Astrocyte of the cerebellum (primary cell): Measurements from ENCODE around the gene CARD11.

Experiments
- DNase-seq: peaks from one replicate; pipeline ENCODE4 v3.0.0-alpha.2; 2011; ENCODE audit warnings: low read depth
- H3K4me3 ChIP-seq: 2 replicates; pipeline ENCODE4 v1.5.1; 2011; ENCODE audit warnings: mild to moderate bottlenecking, low read depth, low read length, moderate library complexity
- in situ Hi-C: cut with HindIII; loops from 2 replicates; pipeline ENCODE4 v1.10.0; 2017; ENCODE audit warnings: low sequenced_read_pairs
- TF ChIP-seq, protein P1 (sequence below): IDR thresholded peaks from 2 replicates; pipeline ENCODE4 v1.5.1; 2012; ENCODE audit warnings: low read length, low read depth, moderate library complexity, mild to moderate bottlenecking; ENCODE audit errors: missing control alignments

The CARD11 gene

DNA sequence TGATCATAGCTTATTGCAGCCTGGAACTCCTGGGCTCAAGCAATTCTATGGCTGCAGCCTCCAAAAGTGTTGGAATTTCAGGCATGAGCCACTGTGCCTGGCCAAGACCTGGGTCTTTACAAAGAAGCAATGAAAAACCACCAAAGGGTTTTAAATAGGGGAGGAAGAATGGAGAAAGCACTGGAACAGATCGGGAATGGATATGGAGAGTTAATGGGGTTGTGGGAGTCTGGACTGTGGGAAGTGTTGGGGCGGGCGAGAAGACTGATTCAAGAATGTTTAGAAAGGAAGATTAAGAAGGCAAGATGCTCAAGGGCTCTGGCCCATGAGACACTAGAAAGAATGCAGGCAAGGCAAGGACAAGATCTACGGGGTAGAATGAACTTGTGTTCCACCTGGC is 98.5 kb downstream of the CARD11 start:
- no peak for DNase-seq
- TF ChIP-seq, protein P1, sequence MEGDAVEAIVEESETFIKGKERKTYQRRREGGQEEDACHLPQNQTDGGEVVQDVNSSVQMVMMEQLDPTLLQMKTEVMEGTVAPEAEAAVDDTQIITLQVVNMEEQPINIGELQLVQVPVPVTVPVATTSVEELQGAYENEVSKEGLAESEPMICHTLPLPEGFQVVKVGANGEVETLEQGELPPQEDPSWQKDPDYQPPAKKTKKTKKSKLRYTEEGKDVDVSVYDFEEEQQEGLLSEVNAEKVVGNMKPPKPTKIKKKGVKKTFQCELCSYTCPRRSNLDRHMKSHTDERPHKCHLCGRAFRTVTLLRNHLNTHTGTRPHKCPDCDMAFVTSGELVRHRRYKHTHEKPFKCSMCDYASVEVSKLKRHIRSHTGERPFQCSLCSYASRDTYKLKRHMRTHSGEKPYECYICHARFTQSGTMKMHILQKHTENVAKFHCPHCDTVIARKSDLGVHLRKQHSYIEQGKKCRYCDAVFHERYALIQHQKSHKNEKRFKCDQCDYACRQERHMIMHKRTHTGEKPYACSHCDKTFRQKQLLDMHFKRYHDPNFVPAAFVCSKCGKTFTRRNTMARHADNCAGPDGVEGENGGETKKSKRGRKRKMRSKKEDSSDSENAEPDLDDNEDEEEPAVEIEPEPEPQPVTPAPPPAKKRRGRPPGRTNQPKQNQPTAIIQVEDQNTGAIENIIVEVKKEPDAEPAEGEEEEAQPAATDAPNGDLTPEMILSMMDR = no peak
- H3K4me3 ChIP-seq = no peak overlapping the region
- in situ Hi-C loops = no loop called here

GRCh38 chr7:2944739-2945138 is 98.9 kb downstream of the CARD11 start:
- no peak for DNase-seq
- TF ChIP-seq, protein P1 = no peak
- in situ Hi-C loops = no loop called here
- H3K4me3 ChIP-seq = no peak overlapping the region

DNA sequence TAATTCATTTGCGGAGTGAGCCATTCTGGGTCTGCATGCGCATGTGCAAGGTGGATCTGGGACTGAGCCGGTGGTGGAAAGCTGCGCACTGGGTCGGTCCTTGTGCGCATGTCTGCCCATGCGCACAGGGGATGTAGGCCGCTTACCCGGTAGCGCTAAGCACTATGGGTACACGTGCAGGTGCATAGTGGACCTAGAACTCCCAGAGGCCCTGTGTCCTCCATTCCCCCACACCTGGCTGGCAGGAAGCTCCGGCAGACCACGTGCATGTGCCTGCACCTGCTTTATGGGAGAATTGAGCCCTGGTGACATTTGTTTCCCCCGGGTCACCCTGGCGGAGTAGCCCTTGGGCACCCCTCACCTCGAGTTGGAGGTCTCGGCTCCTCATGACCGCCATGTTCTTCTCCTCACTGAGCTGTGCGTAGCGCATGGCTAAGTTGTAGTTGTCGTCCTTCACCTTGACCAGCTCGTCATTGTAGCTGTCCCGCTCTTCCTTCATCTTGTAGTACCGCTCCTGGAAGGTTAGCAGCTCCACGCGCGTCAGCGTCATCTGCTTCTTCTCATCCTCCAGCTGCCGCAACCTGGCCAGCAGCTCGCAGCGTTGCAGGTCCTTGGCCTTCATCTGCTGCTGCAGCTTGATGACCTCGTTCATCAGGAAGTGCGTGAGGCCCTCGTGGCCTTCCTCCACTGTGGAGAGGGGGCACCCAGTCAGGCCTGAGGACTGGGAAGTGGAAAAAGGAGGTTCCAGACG is 99.6 kb downstream of the CARD11 start:
- H3K4me3 ChIP-seq = no peak overlapping the region
- no peak for DNase-seq
- in situ Hi-C loops = no loop called here
- TF ChIP-seq, protein P1 = no peak

GRCh38 chr7:2941216-2941859 is 102.3 kb downstream of the CARD11 start:
- TF ChIP-seq, protein P1 = no peak
- in situ Hi-C loops = no loop called here
- H3K4me3 ChIP-seq = no peak overlapping the region
- DNase-seq = no peak

DNA sequence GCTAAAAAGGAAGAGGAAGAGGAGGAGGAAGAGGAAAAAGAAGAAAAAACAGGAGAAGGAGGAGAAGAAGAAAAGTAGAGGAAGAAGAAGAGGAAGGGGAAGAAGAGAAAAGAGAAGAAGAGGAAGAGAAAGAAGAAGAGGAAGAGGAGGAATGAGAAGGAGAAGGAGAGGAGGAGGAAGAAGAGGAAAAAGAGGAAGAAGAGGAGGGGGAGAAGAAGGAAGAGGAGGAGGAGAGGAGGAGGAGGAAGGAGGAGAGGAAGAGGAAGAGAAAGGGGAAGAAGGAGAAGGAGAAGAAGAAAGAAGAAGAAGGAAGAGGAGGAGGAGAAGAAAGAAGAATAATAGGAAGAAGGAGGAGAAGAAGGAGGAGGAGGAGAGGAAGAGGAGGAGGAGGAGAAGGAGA is 103.2 kb downstream of the CARD11 start:
- in situ Hi-C loops = no loop called here
- TF ChIP-seq, protein P1 = no peak
- H3K4me3 ChIP-seq = no peak overlapping the region
- DNase-seq = no peak

- DNase-seq = no peak
- TF ChIP-seq, protein P1 = no peak
- in situ Hi-C loops = no loop called here
- H3K4me3 ChIP-seq = no peak overlapping the region
Measured at GRCh38 chr7:2939193-2939885, 104.3 kb downstream of the CARD11 start.
